Measurements from ENCODE around the gene ZBTB20.

DNA sequence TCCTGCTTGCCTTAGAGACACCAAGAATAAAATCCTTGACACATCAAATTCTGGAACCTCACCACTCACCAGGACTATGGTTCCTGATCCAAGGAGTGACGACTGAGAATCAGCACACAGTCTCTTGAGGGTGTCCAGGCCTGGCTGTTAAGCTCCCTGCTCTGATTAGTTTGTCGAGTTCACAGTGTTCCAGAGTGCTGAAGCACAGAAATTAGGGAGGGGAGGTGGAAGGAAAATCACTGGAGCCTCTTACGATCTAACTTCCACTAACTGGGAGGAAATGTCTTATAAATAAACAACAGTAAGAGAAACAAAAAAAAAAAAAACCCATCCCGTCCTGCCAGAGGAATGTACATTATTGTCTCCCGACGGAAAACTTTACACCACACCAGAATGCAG, 523.0 kb downstream of the ZBTB20 start:
- TF ChIP-seq, protein P1, sequence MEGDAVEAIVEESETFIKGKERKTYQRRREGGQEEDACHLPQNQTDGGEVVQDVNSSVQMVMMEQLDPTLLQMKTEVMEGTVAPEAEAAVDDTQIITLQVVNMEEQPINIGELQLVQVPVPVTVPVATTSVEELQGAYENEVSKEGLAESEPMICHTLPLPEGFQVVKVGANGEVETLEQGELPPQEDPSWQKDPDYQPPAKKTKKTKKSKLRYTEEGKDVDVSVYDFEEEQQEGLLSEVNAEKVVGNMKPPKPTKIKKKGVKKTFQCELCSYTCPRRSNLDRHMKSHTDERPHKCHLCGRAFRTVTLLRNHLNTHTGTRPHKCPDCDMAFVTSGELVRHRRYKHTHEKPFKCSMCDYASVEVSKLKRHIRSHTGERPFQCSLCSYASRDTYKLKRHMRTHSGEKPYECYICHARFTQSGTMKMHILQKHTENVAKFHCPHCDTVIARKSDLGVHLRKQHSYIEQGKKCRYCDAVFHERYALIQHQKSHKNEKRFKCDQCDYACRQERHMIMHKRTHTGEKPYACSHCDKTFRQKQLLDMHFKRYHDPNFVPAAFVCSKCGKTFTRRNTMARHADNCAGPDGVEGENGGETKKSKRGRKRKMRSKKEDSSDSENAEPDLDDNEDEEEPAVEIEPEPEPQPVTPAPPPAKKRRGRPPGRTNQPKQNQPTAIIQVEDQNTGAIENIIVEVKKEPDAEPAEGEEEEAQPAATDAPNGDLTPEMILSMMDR (IDR thresholded peaks at IDR 0.05; ENCODE audit: borderline replicate concordance, extremely low read depth, low read length, poor library complexity, severe bottlenecking): no peak
- TF ChIP-seq EZH2 (IDR thresholded peaks at IDR 0.05; ENCODE audit: borderline replicate concordance, low read depth, low read length, severe bottlenecking): no peak

Data from DND-41 (cell line).